Caco-2 (cell line): ENCODE results near the gene MAPRE2. TPM values are rescaled to one million over a fixed set of nuclear protein-coding genes. Genes with fewer than 3 reads are reported as not detected.

ENCODE experiments used
- BruUV-seq: library from RNA; stranded (reverse); fragments of 400-500 nt; replicated peaks from 2 replicates; lab custom pipeline; 2021; lab: Mats Ljungman, UMichigan
- CTCF ChIA-PET: fragments of 300-600 bp; sonication (Branson Sonifier 250); formaldehyde crosslinking; loops from one replicate; lab custom pipeline; 2022; ENCODE audit warnings: antibody characterized with exemption; lab: Charles Lee
- POLR2A ChIA-PET: fragments of 300-600 bp; sonication (Branson Sonifier 250); formaldehyde crosslinking; loops from one replicate; lab custom pipeline; 2022; ENCODE audit warnings: antibody characterized with exemption; lab: Charles Lee
- DNase-seq, 2 experiments: peaks; one replicate each; pipeline versions ENCODE4 v3.0.0 to v3.0.0-alpha.2; 2020 to 2022
- H3K27me3 ChIP-seq: replicated peaks from 2 replicates; pipeline ENCODE4 v1.6.0; 2011; ENCODE audit warnings: low read length; ENCODE audit not compliant: control insufficient read depth, insufficient read depth
- H3K36me3 ChIP-seq: 2 replicates; pipeline ENCODE4 v1.5.1; 2011; ENCODE audit warnings: low read length; ENCODE audit not compliant: control insufficient read depth, insufficient read depth
- H3K4me1 ChIP-seq: fragments of 250-450 bp; sonication (Bioruptor Pico); 2 replicates; pipeline ENCODE4 v1.5.1; 2020; ENCODE audit warnings: mild to moderate bottlenecking
- H3K4me3 ChIP-seq: 2 replicates; pipeline ENCODE4 v1.5.1; 2011; ENCODE audit warnings: low read depth, mild to moderate bottlenecking, control low read depth, low read length
- H3K9me3 ChIP-seq: fragments of 250-450 bp; sonication (Bioruptor Pico); 2 replicates; pipeline ENCODE4 v1.5.1; 2020; ENCODE audit warnings: mild to moderate bottlenecking, moderate library complexity
- H3K27ac Mint-ChIP-seq: one replicate; pipeline ENCODE4 v1.8.0; 2022; ENCODE audit warnings: mixed read lengths; ENCODE audit not compliant: unreplicated experiment
- H3K27me3 Mint-ChIP-seq: one replicate; pipeline ENCODE4 v1.8.0; 2022; ENCODE audit warnings: mixed read lengths; ENCODE audit not compliant: insufficient read depth, unreplicated experiment
- H3K36me3 Mint-ChIP-seq: one replicate; pipeline ENCODE4 v1.8.0; 2022; ENCODE audit warnings: mild to moderate bottlenecking, mixed read lengths; ENCODE audit not compliant: insufficient read depth, unreplicated experiment
- H3K4me1 Mint-ChIP-seq: one replicate; pipeline ENCODE4 v1.8.0; 2022; ENCODE audit warnings: low read depth, mixed read lengths; ENCODE audit not compliant: unreplicated experiment
- H3K4me3 Mint-ChIP-seq: one replicate; pipeline ENCODE4 v1.8.0; 2022; ENCODE audit warnings: mild to moderate bottlenecking, moderate library complexity, mixed read lengths; ENCODE audit not compliant: unreplicated experiment
- H3K9me3 Mint-ChIP-seq: one replicate; pipeline ENCODE4 v1.8.0; 2022; ENCODE audit warnings: mixed read lengths; ENCODE audit not compliant: unreplicated experiment
- intact Hi-C: fragments of 100-400 bp; cut with micrococcal nuclease; formaldehyde crosslinking; loops from one replicate; pipeline ENCODE4 v1.10.0; 2022; ENCODE audit not compliant: unreplicated experiment
- total RNA-seq: library from RNA; stranded (reverse); gene quantifications from 2 replicates; pipeline ENCODE4 v1.2.3, GENCODE V29; 2022
- TF ChIP-seq, protein P1 (sequence below), 2 experiments: fragments of 200-600 bp in 1 of 2; IDR thresholded peaks; 1 replicate in 1 of 2; 2 replicates in 1 of 2; pipeline versions ENCODE4 v1.5.1 to v1.8.0; 2011 to 2022; ENCODE audit warnings: antibody characterized with exemption in 1 of 2, control low read depth in 1 of 2, inconsistent platforms in 1 of 2, low read depth in 1 of 2, low read length in 1 of 2, mild to moderate bottlenecking in 1 of 2, moderate library complexity in 1 of 2; ENCODE audit not compliant: insufficient read depth in 1 of 2, severe bottlenecking in 1 of 2, unreplicated experiment in 1 of 2

MAPRE2 gene
- total RNA-seq, 1 experiment from 2014 or later, result 9.3 TPM

DNA sequence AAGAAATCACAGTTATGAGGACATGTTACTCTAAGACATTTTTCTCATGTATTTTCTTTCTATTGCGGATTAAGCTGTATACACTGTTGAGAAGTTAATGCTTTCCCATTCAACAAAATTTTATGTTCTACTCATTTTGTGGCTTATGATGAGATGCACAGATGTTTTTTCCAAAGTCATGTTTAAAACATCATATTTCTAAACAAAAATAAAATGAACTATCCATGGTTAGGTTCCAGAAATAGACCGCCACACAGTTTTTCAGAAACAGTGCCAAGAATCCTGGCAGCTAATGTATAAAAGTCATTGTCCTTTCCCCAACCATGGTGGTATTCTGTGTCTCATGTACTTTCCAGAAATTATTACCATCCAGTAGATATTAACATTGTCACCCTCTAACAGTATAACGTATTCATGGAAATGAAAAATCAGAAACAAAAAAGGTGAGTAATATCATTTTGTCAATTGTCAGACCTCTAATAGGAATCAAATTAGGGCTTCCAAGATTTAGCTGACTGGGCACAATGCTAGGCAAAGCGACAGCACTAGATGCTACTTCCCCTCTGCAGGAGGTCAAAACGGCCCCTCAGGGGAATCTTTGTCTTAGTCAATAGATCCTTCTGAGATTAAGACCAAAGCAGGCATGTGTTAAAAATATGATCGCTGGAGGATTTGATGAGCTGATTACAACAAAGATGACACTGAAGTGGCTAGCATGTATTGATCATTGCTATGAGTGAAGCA lies 145.2 kb downstream of the MAPRE2 start:
- Histone ChIP-seq H3K4me3 (no peak overlapping the region), H3K4me1 (no peaks in the 10 kb centered on the region), H3K9me3 (no peaks in the 10 kb centered on the region), H3K27me3 (no peaks in the 10 kb centered on the region), H3K36me3 (no peaks in the 10 kb centered on the region)
- Mint-ChIP-seq H3K36me3 (no peaks in the 10 kb centered on the region), H3K4me1 (no peaks in the 10 kb centered on the region), H3K9me3 (no peaks in the 10 kb centered on the region), H3K4me3 (no peak overlapping the region), H3K27ac (no peak overlapping the region), H3K27me3 (peaks cover 4% of the 10 kb centered on the region)
- DNase-seq, result no peak
- ChIA-PET POLR2A (no interaction called here), CTCF (no interaction called here)
- BruUV-seq, result no TSS peak
- TF ChIP-seq, protein P1, sequence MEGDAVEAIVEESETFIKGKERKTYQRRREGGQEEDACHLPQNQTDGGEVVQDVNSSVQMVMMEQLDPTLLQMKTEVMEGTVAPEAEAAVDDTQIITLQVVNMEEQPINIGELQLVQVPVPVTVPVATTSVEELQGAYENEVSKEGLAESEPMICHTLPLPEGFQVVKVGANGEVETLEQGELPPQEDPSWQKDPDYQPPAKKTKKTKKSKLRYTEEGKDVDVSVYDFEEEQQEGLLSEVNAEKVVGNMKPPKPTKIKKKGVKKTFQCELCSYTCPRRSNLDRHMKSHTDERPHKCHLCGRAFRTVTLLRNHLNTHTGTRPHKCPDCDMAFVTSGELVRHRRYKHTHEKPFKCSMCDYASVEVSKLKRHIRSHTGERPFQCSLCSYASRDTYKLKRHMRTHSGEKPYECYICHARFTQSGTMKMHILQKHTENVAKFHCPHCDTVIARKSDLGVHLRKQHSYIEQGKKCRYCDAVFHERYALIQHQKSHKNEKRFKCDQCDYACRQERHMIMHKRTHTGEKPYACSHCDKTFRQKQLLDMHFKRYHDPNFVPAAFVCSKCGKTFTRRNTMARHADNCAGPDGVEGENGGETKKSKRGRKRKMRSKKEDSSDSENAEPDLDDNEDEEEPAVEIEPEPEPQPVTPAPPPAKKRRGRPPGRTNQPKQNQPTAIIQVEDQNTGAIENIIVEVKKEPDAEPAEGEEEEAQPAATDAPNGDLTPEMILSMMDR (IDR thresholded peaks at IDR 0.05; ENCODE audit: insufficient read depth in 1 of 2, low read depth in 1 of 2, low read length in 1 of 2, severe bottlenecking in 1 of 2, unreplicated experiment in 1 of 2), result no peak
- intact Hi-C loops, result no loop called here

DNA sequence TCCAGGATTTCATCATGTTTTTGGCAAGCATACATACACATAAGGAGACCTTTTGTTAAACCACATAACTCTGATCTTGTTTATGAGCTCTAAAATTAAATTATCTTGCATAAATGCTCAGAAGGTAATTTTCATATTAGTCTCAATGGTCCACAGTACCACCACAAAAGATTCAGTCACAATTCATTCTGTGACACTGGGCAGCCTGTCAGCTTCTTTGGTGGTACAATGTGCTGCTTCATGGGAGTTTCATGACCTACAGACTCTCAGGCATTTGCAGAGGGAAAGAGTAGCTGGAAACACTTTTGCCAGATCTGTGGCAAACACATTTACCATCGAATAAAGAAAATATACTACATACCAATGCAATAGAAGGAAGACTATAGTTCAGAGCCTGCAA lies 148.3 kb downstream of the MAPRE2 start:
- POLR2A ChIA-PET, result no interaction called here
- no TSS peak for BruUV-seq
- no peaks in the 10 kb centered on the region for H3K36me3 Mint-ChIP-seq
- H3K9me3 Mint-ChIP-seq, result no peaks in the 10 kb centered on the region
- no peak for DNase-seq
- Histone ChIP-seq H3K9me3 (no peaks in the 10 kb centered on the region), H3K4me3 (no peak overlapping the region), H3K27me3 (no peaks in the 10 kb centered on the region), H3K36me3 (no peaks in the 10 kb centered on the region), H3K4me1 (no peaks in the 10 kb centered on the region)
- H3K27ac Mint-ChIP-seq, result no peak overlapping the region
- intact Hi-C loops, result no loop called here
- TF ChIP-seq, protein P1 (IDR thresholded peaks at IDR 0.05; ENCODE audit: insufficient read depth in 1 of 2, low read depth in 1 of 2, low read length in 1 of 2, severe bottlenecking in 1 of 2, unreplicated experiment in 1 of 2), result no peak
- no peak overlapping the region for H3K4me3 Mint-ChIP-seq
- no peaks in the 10 kb centered on the region for H3K4me1 Mint-ChIP-seq
- CTCF ChIA-PET, result no interaction called here
- H3K27me3 Mint-ChIP-seq, result no peaks in the 10 kb centered on the region

DNA sequence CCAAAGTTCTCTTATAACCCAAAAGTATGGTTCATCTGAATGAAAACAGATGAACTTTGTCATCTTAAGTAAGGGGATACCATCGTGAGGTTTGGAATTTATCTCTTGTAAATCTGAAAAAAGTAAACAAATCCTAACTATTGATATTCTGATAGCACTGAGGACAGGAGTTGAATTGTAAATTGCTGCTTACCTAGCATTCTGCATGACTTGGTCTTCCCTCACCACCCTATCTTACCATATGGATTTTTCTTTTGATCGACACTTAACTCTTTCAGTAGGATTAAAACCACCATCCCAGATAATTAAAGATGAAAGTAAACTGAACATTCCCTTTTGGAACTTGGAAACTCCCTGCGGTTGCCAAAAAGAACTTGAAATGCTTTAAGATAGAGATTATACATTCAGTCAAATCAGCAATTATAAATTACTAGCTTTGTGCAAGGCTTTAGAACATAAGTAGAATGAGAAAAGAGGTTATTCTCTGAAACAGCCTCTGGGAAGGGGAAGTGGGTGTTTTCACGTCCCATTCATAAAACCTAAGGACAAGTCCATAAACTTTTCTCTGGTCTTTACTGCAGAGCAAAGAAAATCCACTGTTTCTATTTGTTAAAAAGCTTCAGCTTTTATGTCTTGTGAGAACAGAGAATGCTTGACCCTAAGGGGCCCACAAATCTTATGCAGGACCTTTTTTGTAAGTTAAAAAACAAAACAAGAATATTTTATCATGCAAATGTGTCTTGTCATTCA lies 149.9 kb downstream of the MAPRE2 start:
- no peaks in the 10 kb centered on the region for H3K36me3 Mint-ChIP-seq
- Histone ChIP-seq H3K4me1 (no peaks in the 10 kb centered on the region), H3K36me3 (no peaks in the 10 kb centered on the region), H3K27me3 (no peaks in the 10 kb centered on the region), H3K4me3 (no peak overlapping the region), H3K9me3 (no peaks in the 10 kb centered on the region)
- no peak overlapping the region for H3K4me3 Mint-ChIP-seq
- no peak for DNase-seq
- H3K27me3 Mint-ChIP-seq, result no peaks in the 10 kb centered on the region
- no peak overlapping the region for H3K27ac Mint-ChIP-seq
- H3K4me1 Mint-ChIP-seq, result no peaks in the 10 kb centered on the region
- ChIA-PET POLR2A (no interaction called here), CTCF (no interaction called here)
- BruUV-seq, result no TSS peak
- intact Hi-C loops, result no loop called here
- TF ChIP-seq, protein P1 (IDR thresholded peaks at IDR 0.05; ENCODE audit: insufficient read depth in 1 of 2, low read depth in 1 of 2, low read length in 1 of 2, severe bottlenecking in 1 of 2, unreplicated experiment in 1 of 2), result no peak
- H3K9me3 Mint-ChIP-seq, result no peaks in the 10 kb centered on the region
